K562 (cell line): ENCODE measurements around the gene EAF1. TPM values are rescaled to one million over a fixed set of nuclear protein-coding genes. Genes with fewer than 3 reads are reported as not detected.
A peak's percentile ranks its signal among the peaks of the same experiment; 100 is the strongest.

Source experiments
- ATAC-seq: fragments of 200-7000 bp; cut with Tn5 transposase; 3 replicates; pipeline ENCODE4 v1.9.1; 2020; ENCODE audit warnings: moderate library complexity
- BruUV-seq: library from RNA; stranded (reverse); fragments of 400-500 nt; replicated peaks from 2 replicates; lab custom pipeline; 2021; lab: Mats Ljungman, UMichigan
- CTCF ChIA-PET: fragments of 300-600 bp; formaldehyde crosslinking; extraction: SDS; loops from one replicate; lab custom pipeline; 2021; ENCODE audit warnings: low intra/inter-chr PET ratio; lab: Yijun Ruan, JAX
- POLR2A ChIA-PET: fragments of 300-600, 350-650 bp; sonication (Branson Sonifier 250); formaldehyde crosslinking; extraction: SDS; loops from one replicate; lab custom pipeline; 2021; ENCODE audit warnings: antibody characterized with exemption, inconsistent platforms; lab: Yijun Ruan, JAX
- DNase-seq, 4 experiments: peaks; one replicate each; pipeline versions ENCODE4 v3.0.0 to v3.0.0-alpha.2; 2011 to 2018; ENCODE audit warnings: low spot score in 3 of 4, mixed read lengths in 3 of 4; ENCODE audit errors: extremely low read depth in 1 of 4
- FAIRE-seq: peaks from 2 replicates; lab custom pipeline; 2011; peaks lifted over from hg19 to GRCh38; lab: Jason Lieb, UNC
- H2AFZ ChIP-seq: 2 replicates; pipeline ENCODE4 v1.6.0; 2011; ENCODE audit warnings: low read depth, low read length, control low read depth, inconsistent platforms
- H3K27ac ChIP-seq: fragments of 200-600 bp; 3 replicates; pipeline ENCODE4 v1.8.0; 2011; ENCODE audit warnings: low read depth, mild to moderate bottlenecking, control low read depth, inconsistent platforms, low read length, moderate library complexity, mixed read lengths; ENCODE audit errors: extremely low read depth
- H3K27me3 ChIP-seq, 2 experiments: fragments of 300-600 bp in 1 of 2; 2 replicates in 1 of 2; 3 replicates in 1 of 2; pipeline versions ENCODE4 v1.6.0 to v1.8.0; 2011; ENCODE audit warnings: inconsistent platforms in 2 of 2, low read length in 2 of 2, mild to moderate bottlenecking in 1 of 2, mixed read lengths in 1 of 2, moderate library complexity in 1 of 2; ENCODE audit not compliant: control insufficient read depth in 2 of 2, insufficient read depth in 2 of 2
- H3K36me3 ChIP-seq: fragments of 300-600 bp; 3 replicates; pipeline ENCODE4 v1.8.0; 2011; ENCODE audit warnings: mild to moderate bottlenecking, low read length, inconsistent platforms; ENCODE audit not compliant: control insufficient read depth, insufficient read depth
- H3K4me1 ChIP-seq, 2 experiments: fragments of 200-600 bp in 1 of 2; replicated peaks in 1 of 2; 2 replicates in 1 of 2; 3 replicates in 1 of 2; pipeline versions ENCODE4 v1.5.1 to v1.8.0; 2011; ENCODE audit warnings: inconsistent platforms in 2 of 2, low read length in 2 of 2, mild to moderate bottlenecking in 1 of 2, mixed read lengths in 1 of 2, moderate library complexity in 1 of 2; ENCODE audit not compliant: control insufficient read depth in 2 of 2, insufficient read depth in 2 of 2
- H3K4me2 ChIP-seq: 2 replicates; pipeline ENCODE4 v1.6.1; 2011; ENCODE audit warnings: low read length, control low read depth, inconsistent platforms, mixed read lengths; ENCODE audit not compliant: insufficient read depth
- H3K4me3 ChIP-seq: fragments of 200-600 bp; sonication (generic), shearing (Covaris generic); 2 replicates; pipeline ENCODE4 v1.5.1; 2016; ENCODE audit warnings: control low read depth, inconsistent platforms
- H3K79me2 ChIP-seq: fragments of 200-600 bp; 3 replicates; pipeline ENCODE4 v1.8.0; 2011; ENCODE audit warnings: low read length, inconsistent platforms; ENCODE audit not compliant: control insufficient read depth, insufficient read depth
- H3K9ac ChIP-seq, 2 experiments: 2 replicates each; pipeline versions ENCODE4 v1.6.0 to v1.6.1; 2011; ENCODE audit warnings: low read depth in 2 of 2, low read length in 2 of 2, control low read depth in 1 of 2, inconsistent platforms in 1 of 2, mild to moderate bottlenecking in 1 of 2, mixed read lengths in 1 of 2; ENCODE audit not compliant: insufficient read depth in 1 of 2
- H3K9me1 ChIP-seq: one replicate; pipeline ENCODE4 v1.6.0; 2011; ENCODE audit warnings: inconsistent platforms, mild to moderate bottlenecking, low read length, moderate library complexity; ENCODE audit not compliant: control insufficient read depth, insufficient read depth
- H3K9me3 ChIP-seq: replicated peaks from 2 replicates; pipeline ENCODE4 v1.5.1; 2011; ENCODE audit warnings: low read depth, low read length, inconsistent platforms; ENCODE audit not compliant: control insufficient read depth, insufficient read depth
- H4K20me1 ChIP-seq: replicated peaks from 2 replicates; pipeline ENCODE4 v1.6.1; 2011; ENCODE audit warnings: low read length, inconsistent platforms, mixed read lengths; ENCODE audit not compliant: control insufficient read depth, insufficient read depth
- RFX1 ChIP-seq: fragments of 450-650 bp; IDR thresholded peaks from 2 replicates; pipeline ENCODE4 v1.6.1; 2016; ENCODE audit warnings: mild to moderate bottlenecking, moderate library complexity
- WGBS: fragments of 100-300 bp; shearing (Covaris generic); methylation state at CpG from one replicate; pipeline ENCODE4 v1.1.6; 2016; ENCODE audit warnings: low coverage, mixed read lengths; ENCODE audit not compliant: insufficient coverage; ENCODE audit errors: missing lambda C conversion rate; 5-methylcytosine and 5-hydroxymethylcytosine counted together
- in situ Hi-C: fragments of 300-500 bp; cut with MboI; formaldehyde crosslinking; loops from 4 replicates; pipeline ENCODE4 v1.15.0; 2018; ENCODE audit warnings: inconsistent platforms, mixed read lengths
- intact Hi-C: fragments of 100-400 bp; cut with micrococcal nuclease; formaldehyde crosslinking; loops from 2 replicates; pipeline ENCODE4 v1.14.2; 2022
- polyA plus RNA-seq, 8 experiments: library from polyadenylated mRNA; depleted of rRNA in 4 of 8; stranded (reverse) in 5 of 8; unstranded in 3 of 8; fragments of >200 nt; fragmentation: Nextera tagmentation in 2 of 8; fragmentation: Illumina TruSeq in 1 of 8; extraction: Ambion mirVana in 2 of 8; extraction: Trizol in 1 of 8; gene quantifications; 2 replicates each; pipeline versions ENCODE4 v1.2.1 to v1.2.3, GENCODE V29; 2011 to 2014; ENCODE audit warnings: inconsistent platforms in 1 of 8, missing spikeins in 1 of 8
- total RNA-seq, 7 experiments: library from RNA; depleted of rRNA in 6 of 7; stranded (reverse); fragments of >200 nt in 6 of 7; fragmentation: Illumina TruSeq in 2 of 7; extraction: Trizol in 2 of 7; gene quantifications; 2 replicates each; pipeline versions ENCODE4 v1.2.1 to v1.2.3, GENCODE V29; 2011 to 2021; ENCODE audit warnings: low replicate concordance in 1 of 7
- TF ChIP-seq, protein P1 (sequence below): sonication (generic); formaldehyde crosslinking; IDR thresholded peaks from 2 replicates; pipeline ENCODE4 v1.8.1; 2023; ENCODE audit warnings: mild to moderate bottlenecking, missing genetic modification reagents

The EAF1 gene
- total and polyA plus RNA-seq, 9 of the 15 experiments (the other 6 are each of a cell fraction or from before 2014, with no cell fraction given): 7.0 to 26.8 (median 20.4) TPM

DNA sequence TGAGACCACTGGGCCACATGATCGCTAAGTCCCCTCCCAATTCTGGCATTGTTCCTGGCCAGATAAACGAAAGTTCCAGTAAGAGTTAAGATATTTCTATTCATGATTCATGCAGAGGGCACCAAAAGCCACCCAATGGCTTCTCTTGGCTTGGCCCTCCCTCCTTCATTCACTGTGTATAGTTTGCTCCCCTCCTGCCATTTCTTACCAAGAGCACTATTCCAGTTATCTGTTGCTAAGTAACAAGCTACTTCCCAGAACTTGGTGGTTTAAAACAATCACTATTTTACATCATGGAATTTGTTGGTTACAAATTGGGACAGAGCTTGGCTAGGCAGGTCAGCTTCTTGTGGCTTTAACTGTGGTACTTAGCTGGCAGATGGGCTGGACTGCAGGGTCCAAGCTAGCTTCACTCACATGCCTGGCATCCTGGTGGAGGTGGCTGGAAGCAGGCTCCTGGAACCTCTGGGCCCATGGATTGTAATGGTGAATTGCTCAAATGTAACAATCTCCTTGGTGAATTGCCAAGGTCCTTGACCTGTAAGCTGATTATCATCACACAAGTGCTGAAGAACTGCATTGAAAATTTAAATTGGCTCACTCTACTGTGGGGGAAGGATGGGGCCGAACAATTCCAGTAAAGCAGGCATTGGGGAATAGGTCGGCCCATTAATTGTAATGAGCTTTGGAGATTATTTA is 16.6 kb downstream of the EAF1 start:
- CTCF ChIA-PET: no interaction called here
- 51% methylated on average over 4 of the region's 4 CpGs for WGBS
- BruUV-seq: no TSS peak

More for the DNA sequence above, 16.6 kb downstream of the EAF1 start:
- TF ChIP-seq, protein P1, sequence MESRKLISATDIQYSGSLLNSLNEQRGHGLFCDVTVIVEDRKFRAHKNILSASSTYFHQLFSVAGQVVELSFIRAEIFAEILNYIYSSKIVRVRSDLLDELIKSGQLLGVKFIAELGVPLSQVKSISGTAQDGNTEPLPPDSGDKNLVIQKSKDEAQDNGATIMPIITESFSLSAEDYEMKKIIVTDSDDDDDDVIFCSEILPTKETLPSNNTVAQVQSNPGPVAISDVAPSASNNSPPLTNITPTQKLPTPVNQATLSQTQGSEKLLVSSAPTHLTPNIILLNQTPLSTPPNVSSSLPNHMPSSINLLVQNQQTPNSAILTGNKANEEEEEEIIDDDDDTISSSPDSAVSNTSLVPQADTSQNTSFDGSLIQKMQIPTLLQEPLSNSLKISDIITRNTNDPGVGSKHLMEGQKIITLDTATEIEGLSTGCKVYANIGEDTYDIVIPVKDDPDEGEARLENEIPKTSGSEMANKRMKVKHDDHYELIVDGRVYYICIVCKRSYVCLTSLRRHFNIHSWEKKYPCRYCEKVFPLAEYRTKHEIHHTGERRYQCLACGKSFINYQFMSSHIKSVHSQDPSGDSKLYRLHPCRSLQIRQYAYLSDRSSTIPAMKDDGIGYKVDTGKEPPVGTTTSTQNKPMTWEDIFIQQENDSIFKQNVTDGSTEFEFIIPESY (CRISPR knock-in tag): no peak
- peak; percentile 28; the same call in 1 of the 2 replicates for TF ChIP-seq RFX1
- Histone ChIP-seq H3K79me2 (no peaks in the 10 kb centered on the region), H3K4me2 (no peak overlapping the region), H3K9ac (no peak overlapping the region), H3K27me3 (no peaks in the 10 kb centered on the region), H2AFZ (no peak overlapping the region), H3K9me1 (no peaks in the 10 kb centered on the region), H3K4me3 (no peak overlapping the region), H4K20me1 (no peaks in the 10 kb centered on the region), H3K36me3 (peaks cover 36% of the 10 kb centered on the region), H3K27ac (no peak overlapping the region), H3K9me3 (no peaks in the 10 kb centered on the region), H3K4me1 (no peaks in the 10 kb centered on the region)
- intact Hi-C loops: no loop called here
- POLR2A ChIA-PET: interaction anchor here (0.6 to 1.6 kb wide), 7 partner anchors 8 to 297 kb away, joined by 3 to 8 read pairs (median 4); no protein-coding TSS in a partner anchor
- in situ Hi-C loops: no loop called here
- ATAC-seq (no peak), DNase-seq (no peak), FAIRE-seq (no peak)
